Esophagus squamous epithelium (tissue), 4 donors: Measurements from ENCODE around the gene CAMK2D.

Experiments
- POLR2A ChIP-seq, 4 donors: fragments of 450-650 bp; IDR thresholded peaks; one replicate each; pipeline ENCODE4 v1.6.1; 2017; ENCODE audit warnings: antibody characterized with exemption in 4 of 4, mild to moderate bottlenecking in 4 of 4, moderate library complexity in 3 of 4
- TF ChIP-seq, protein P1 (sequence below), 6 experiments: fragments of 450-650 bp in 4 of 6; fragments of 200-600 bp in 2 of 6; sonication (generic) in 2 of 6; IDR thresholded peaks; one replicate each; pipeline ENCODE4 v1.5.1; 2016 to 2019; ENCODE audit warnings: antibody characterized with exemption in 6 of 6, mild to moderate bottlenecking in 4 of 6, moderate library complexity in 4 of 6

DNA sequence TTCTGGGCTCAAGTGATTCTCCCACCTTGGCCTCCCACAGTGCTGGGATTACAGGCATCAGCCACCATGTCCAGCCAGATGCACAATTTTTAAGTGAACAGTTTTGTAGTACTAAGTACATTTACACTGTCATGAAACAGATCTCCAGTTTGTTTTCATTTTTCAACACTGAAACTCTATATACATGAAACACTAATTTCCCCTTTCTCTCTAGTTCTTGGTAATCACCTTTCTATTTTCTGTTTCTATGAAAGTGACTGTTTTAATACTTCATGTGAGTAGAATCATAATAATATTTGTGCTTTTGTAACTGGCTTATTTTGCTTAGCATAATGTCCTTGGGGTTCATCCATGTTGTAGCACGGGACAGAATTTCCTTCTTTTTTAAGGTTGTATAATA is 237.4 kb downstream of the CAMK2D start:
- TF ChIP-seq, protein P1, sequence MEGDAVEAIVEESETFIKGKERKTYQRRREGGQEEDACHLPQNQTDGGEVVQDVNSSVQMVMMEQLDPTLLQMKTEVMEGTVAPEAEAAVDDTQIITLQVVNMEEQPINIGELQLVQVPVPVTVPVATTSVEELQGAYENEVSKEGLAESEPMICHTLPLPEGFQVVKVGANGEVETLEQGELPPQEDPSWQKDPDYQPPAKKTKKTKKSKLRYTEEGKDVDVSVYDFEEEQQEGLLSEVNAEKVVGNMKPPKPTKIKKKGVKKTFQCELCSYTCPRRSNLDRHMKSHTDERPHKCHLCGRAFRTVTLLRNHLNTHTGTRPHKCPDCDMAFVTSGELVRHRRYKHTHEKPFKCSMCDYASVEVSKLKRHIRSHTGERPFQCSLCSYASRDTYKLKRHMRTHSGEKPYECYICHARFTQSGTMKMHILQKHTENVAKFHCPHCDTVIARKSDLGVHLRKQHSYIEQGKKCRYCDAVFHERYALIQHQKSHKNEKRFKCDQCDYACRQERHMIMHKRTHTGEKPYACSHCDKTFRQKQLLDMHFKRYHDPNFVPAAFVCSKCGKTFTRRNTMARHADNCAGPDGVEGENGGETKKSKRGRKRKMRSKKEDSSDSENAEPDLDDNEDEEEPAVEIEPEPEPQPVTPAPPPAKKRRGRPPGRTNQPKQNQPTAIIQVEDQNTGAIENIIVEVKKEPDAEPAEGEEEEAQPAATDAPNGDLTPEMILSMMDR (IDR thresholded peaks at IDR 0.05), result no peak
- no peak for TF ChIP-seq POLR2A (IDR thresholded peaks at IDR 0.05)
